Ovary (tissue), 9 donors: ENCODE results near the gene PSMB3. TPM values are rescaled to one million over a fixed set of nuclear protein-coding genes. Genes with fewer than 3 reads are reported as not detected.

Experiments used
- DNase-seq, 5 donors: peaks; one replicate each; pipeline ENCODE4 v3.0.0-alpha.2; 2019 to 2020
- H3K27ac ChIP-seq, 2 donors: fragments of 200-600 bp; one replicate each; pipeline versions ENCODE4 v1.5.1 to v1.8.0; 2019 to 2022
- H3K27me3 ChIP-seq: fragments of 200-600 bp; one replicate; pipeline ENCODE4 v1.8.0; 2022
- H3K36me3 ChIP-seq: fragments of 200-600 bp; sonication (generic); one replicate; pipeline ENCODE4 v1.5.1; 2019
- H3K4me1 ChIP-seq: one replicate; pipeline ENCODE4 v1.8.1; 2013; ENCODE audit warnings: mild to moderate bottlenecking, moderate library complexity; ENCODE audit not compliant: insufficient read depth
- H3K4me3 ChIP-seq: fragments of 200-600 bp; sonication (generic); one replicate; pipeline ENCODE4 v1.5.1; 2017
- H3K9me3 ChIP-seq, 2 donors: fragments of 200-600 bp in 1 of 2; sonication (generic) in 1 of 2; one replicate each; pipeline versions ENCODE4 v1.5.1 to v1.8.1; 2013 to 2019; ENCODE audit warnings: mild to moderate bottlenecking in 1 of 2, moderate library complexity in 1 of 2
- EP300 ChIP-seq: sonication (generic); formaldehyde crosslinking; IDR thresholded peaks from one replicate; pipeline ENCODE4 v1.6.1; 2017; ENCODE audit warnings: antibody characterized with exemption
- POLR2A ChIP-seq: fragments of 450-650 bp; IDR thresholded peaks from one replicate; pipeline ENCODE4 v1.6.1; 2017; ENCODE audit warnings: antibody characterized with exemption, mild to moderate bottlenecking, moderate library complexity
- WGBS, 3 donors: extraction: QIAGEN DNeasy Blood & Tissue Kit in 1 of 3; methylation state at CpG; one replicate each; pipeline versions ENCODE4 v1.1.5 to v1.1.7; 2013 to 2017; 5-methylcytosine and 5-hydroxymethylcytosine counted together
- intact Hi-C, 4 donors: fragments of 100-400 bp; cut with DNase I; formaldehyde crosslinking; loops; one replicate each; pipeline versions ENCODE4 v1.11.0 to v1.15.1; 2022 to 2023
- polyA plus RNA-seq, 2 donors: library from polyadenylated mRNA; stranded (reverse); fragments of 200-250 nt in 1 of 2; fragments of 350-450 nt in 1 of 2; fragmentation: Illumina TruSeq in 1 of 2; extraction: RNeasy Lipid Tissue Mini Kit (QIAGEN cat#74804) in 1 of 2; gene quantifications; one replicate each; pipeline ENCODE4 v1.2.3, GENCODE V29; 2013 to 2014
- total RNA-seq, 7 donors: library from RNA; depleted of rRNA in 2 of 7; stranded (reverse); fragments of >200 nt in 2 of 7; fragmentation: NEBNext Ultra II Directional in 3 of 7; extraction: Animal tissue kit (Norgen Biotek cat#: 25700) in 3 of 7; gene quantifications; one replicate each; pipeline versions ENCODE4 v1.1.0 to v1.2.4, GENCODE V29; 2016 to 2023
- TF ChIP-seq, protein P1 (sequence below), 3 donors: fragments of 450-650 bp in 2 of 3; fragments of 200-600 bp in 1 of 3; IDR thresholded peaks; one replicate each; pipeline versions ENCODE4 v1.5.1 to v1.8.0; 2016 to 2022; ENCODE audit warnings: antibody characterized with exemption in 3 of 3, mild to moderate bottlenecking in 1 of 3
- donor health status: DM: no; HTN: no; CAD: no; lungs with moderate emphysema.
- donor health status: DM: no; HTN: no; CAD: no.
- donor health status: Bipolar disorder and iron deficiency.
- donor health status: DM: yes; HTN: yes; CAD: no.
- donor health status: DM: no; HTN: no; CAD: no.
- donor health status: DM: yes; HTN: yes; CAD: no.

Gene PSMB3
- total and polyA plus RNA-seq, 9 donors, result 77.0 to 145 (median 103) TPM

- H3K27ac ChIP-seq, result peak within 1 kb of the TSS; percentile 92 to 93
- WGBS, 3 donors, result 1% methylated on average over 61 to 99 of the region's 100 CpGs
- DNase-seq, result peak; percentile 80 to 85 (median 85)
- TF ChIP-seq, protein P1, sequence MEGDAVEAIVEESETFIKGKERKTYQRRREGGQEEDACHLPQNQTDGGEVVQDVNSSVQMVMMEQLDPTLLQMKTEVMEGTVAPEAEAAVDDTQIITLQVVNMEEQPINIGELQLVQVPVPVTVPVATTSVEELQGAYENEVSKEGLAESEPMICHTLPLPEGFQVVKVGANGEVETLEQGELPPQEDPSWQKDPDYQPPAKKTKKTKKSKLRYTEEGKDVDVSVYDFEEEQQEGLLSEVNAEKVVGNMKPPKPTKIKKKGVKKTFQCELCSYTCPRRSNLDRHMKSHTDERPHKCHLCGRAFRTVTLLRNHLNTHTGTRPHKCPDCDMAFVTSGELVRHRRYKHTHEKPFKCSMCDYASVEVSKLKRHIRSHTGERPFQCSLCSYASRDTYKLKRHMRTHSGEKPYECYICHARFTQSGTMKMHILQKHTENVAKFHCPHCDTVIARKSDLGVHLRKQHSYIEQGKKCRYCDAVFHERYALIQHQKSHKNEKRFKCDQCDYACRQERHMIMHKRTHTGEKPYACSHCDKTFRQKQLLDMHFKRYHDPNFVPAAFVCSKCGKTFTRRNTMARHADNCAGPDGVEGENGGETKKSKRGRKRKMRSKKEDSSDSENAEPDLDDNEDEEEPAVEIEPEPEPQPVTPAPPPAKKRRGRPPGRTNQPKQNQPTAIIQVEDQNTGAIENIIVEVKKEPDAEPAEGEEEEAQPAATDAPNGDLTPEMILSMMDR (IDR thresholded peaks at IDR 0.05), result no peak
- TF ChIP-seq POLR2A (peak; percentile 19), EP300 (no peak)
- intact Hi-C loops, result loop anchor here in 1 of 4 donors (5.0 kb wide), 1 partner anchor 47 kb away; the partner anchor contains the start of gene PSMB3
- H3K36me3 ChIP-seq, result no peaks in the 10 kb centered on the region
- H3K27me3 ChIP-seq, result no peaks in the 10 kb centered on the region
- peaks cover 10% of the 10 kb centered on the region for H3K4me1 ChIP-seq
- H3K4me3 ChIP-seq, result peak within 1 kb of the TSS; percentile 86
- no peaks in the 10 kb centered on the region for H3K9me3 ChIP-seq
Observed at GRCh38 chr17:38704606-38705522, 47.7 kb upstream of the PSMB3 start, which contains the start of gene MLLT6. TSS of gene MLLT6 (plus strand) at chr17:38705273. CDS start at chr17:38705633, 360 bp downstream.

DNA sequence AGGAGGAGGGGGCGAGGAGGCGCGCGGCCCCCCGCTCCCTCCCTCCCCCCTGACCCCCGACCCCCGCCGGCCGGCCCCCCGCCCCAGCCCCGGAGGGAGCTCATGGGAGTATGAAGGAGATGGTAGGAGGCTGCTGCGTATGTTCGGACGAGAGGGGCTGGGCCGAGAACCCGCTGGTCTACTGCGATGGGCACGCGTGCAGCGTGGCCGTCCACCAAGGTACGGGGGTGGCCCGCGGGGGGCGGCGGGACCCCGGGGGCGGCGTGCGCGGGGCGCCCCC is 47.1 kb upstream of the PSMB3 start:
- H3K27ac ChIP-seq, result peak overlapping the region; percentile 92 to 93
- no peaks in the 10 kb centered on the region for H3K36me3 ChIP-seq
- DNase-seq, result peak in 2 of 5 donors; percentile 55 to 70
- no peaks in the 10 kb centered on the region for H3K9me3 ChIP-seq
- WGBS, 3 donors, result 0 to 3% (median 0%) methylated on average over 19 to 31 of the region's 32 CpGs
- H3K4me1 ChIP-seq, result peaks cover 10% of the 10 kb centered on the region
- intact Hi-C loops, result no loop called here
- peak overlapping the region; percentile 86 for H3K4me3 ChIP-seq
- no peak for TF ChIP-seq POLR2A
- TF ChIP-seq, protein P1 (IDR thresholded peaks at IDR 0.05), result no peak
- no peak for TF ChIP-seq EP300
- no peaks in the 10 kb centered on the region for H3K27me3 ChIP-seq

- intact Hi-C loops, result no loop called here
- H3K4me1 ChIP-seq, result peaks cover 10% of the 10 kb centered on the region
Observed at GRCh38 chr17:38705803-38706504, 46.6 kb upstream of the PSMB3 start.

More at GRCh38 chr17:38705803-38706504, 46.6 kb upstream of the PSMB3 start:
- peak; percentile 69 to 81 (median 76) for DNase-seq
- TF ChIP-seq, protein P1 (IDR thresholded peaks at IDR 0.05), result no peak
- TF ChIP-seq POLR2A, result no peak
- no peak for TF ChIP-seq EP300
- peak overlapping the region; percentile 92 to 93 for H3K27ac ChIP-seq
- H3K36me3 ChIP-seq, result no peaks in the 10 kb centered on the region
- WGBS, 3 donors, result 0 to 1% (median 0%) methylated on average over 33 to 36 of the region's 38 CpGs
- no peaks in the 10 kb centered on the region for H3K27me3 ChIP-seq
- H3K9me3 ChIP-seq, result no peaks in the 10 kb centered on the region
- H3K4me3 ChIP-seq, result peak overlapping the region; percentile 86
